Measurements from ENCODE around the gene ANKRD44. TPM values are rescaled to one million over a fixed set of nuclear protein-coding genes. Genes with fewer than 3 reads are reported as not detected.

ANKRD44 gene
- total RNA-seq, 2 experiments from 2014 or later: 223 to 283 TPM

- H3K4me1 Mint-ChIP-seq: peaks cover 36% of the 10 kb centered on the region
- H3K4me3 Mint-ChIP-seq: no peak overlapping the region
- DNase-seq: no peak
- POLR2A ChIA-PET: no interaction called here
- H3K9me3 Mint-ChIP-seq: no peaks in the 10 kb centered on the region
- no peak overlapping the region for H3K27ac Mint-ChIP-seq
- peaks cover 56% of the 10 kb centered on the region for H3K36me3 Mint-ChIP-seq (ENCODE audit: low read depth)
- CTCF ChIA-PET: interaction anchor here (0.6 to 1.8 kb wide), 4 partner anchors 9 to 125 kb away, joined by 3 to 5 read pairs (median 4); no protein-coding TSS in a partner anchor
- H3K27me3 Mint-ChIP-seq: no peaks in the 10 kb centered on the region
These were observed 130.7 kb downstream of the ANKRD44 start for GRCh38 chr2:197179744-197180498.

- CTCF ChIA-PET: interaction anchor here (0.6 to 1.3 kb wide), 3 partner anchors 8 to 281 kb away, joined by 3 to 5 read pairs (median 4); no protein-coding TSS in a partner anchor
- Mint-ChIP-seq H3K9me3 (no peaks in the 10 kb centered on the region), H3K27me3 (no peaks in the 10 kb centered on the region), H3K4me1 (peaks cover 24% of the 10 kb centered on the region), H3K4me3 (no peak overlapping the region), H3K27ac (no peak overlapping the region), H3K36me3 (ENCODE audit: low read depth) (peaks cover 36% of the 10 kb centered on the region)
- POLR2A ChIA-PET: no interaction called here
- DNase-seq: no peak
These were observed 134.1 kb downstream of the ANKRD44 start for GRCh38 chr2:197176522-197176921.

DNA sequence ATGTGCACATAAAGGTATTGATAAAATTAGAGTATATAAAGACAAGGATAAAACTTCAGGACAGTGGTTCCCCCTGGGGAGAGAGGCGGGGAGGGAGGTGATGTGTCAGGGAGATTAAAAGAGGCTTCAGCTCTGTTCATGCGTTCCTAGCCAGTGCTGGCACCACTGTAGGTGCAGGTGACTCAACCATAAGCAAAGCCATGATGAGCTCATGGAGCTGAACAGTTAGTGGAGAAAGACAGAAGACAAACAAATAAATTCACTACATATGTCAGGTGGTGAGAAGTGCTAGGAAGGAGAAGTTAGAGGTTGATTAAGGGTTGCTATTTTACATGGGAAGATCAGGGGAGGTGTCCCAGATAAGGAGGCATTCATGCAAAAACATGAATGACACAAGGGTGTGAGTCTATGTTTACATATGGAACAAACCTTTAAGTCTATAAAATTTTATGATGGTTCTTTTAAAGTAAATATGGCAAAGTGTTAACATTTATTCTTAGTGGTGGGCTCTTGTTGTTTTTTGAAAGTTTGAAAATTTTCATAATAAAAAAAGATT, 136.0 kb downstream of the ANKRD44 start:
- ChIA-PET POLR2A (no interaction called here), CTCF (interaction anchor here (0.5 kb wide), 1 partner anchor 82 kb away, joined by 4 read pairs; no protein-coding TSS in a partner anchor)
- no peak for DNase-seq

DNA sequence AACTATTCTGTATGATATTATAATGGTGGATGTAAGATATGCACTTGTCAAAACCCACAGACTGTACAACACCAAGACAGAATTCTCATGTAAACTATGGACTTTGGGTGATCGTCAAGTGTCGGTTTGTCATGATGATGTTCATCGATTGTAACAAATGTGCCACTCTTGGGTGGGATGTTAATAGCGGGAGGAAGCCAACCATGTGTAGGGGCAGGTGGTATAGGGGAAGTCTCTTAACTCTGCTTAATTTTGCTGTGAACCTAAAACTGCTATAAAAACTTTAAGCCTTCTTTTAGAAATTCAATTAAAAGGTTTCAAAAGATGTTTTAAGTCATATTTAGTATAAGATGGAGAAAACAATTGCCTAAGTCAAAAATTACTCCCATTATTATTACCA, 139.0 kb downstream of the ANKRD44 start:
- ChIA-PET CTCF (no interaction called here), POLR2A (no interaction called here)

More for the DNA sequence above, 136.0 kb downstream of the ANKRD44 start:
- Mint-ChIP-seq H3K4me1 (peaks cover 32% of the 10 kb centered on the region), H3K9me3 (no peaks in the 10 kb centered on the region), H3K36me3 (ENCODE audit: low read depth) (peaks cover 26% of the 10 kb centered on the region), H3K4me3 (no peak overlapping the region), H3K27ac (no peak overlapping the region), H3K27me3 (no peaks in the 10 kb centered on the region)

GRCh38 chr2:197170208-197170607, 140.4 kb downstream of the ANKRD44 start:
- H3K27me3 Mint-ChIP-seq: no peaks in the 10 kb centered on the region
- H3K9me3 Mint-ChIP-seq: no peaks in the 10 kb centered on the region
- ChIA-PET CTCF (interaction anchor here (0.6 to 2.5 kb wide), 4 partner anchors 9 to 86 kb away, joined by 3 to 8 read pairs (median 6); no protein-coding TSS in a partner anchor), POLR2A (no interaction called here)
- no peak for DNase-seq
- H3K4me1 Mint-ChIP-seq: peaks cover 50% of the 10 kb centered on the region
- no peak overlapping the region for H3K27ac Mint-ChIP-seq
- H3K36me3 Mint-ChIP-seq (ENCODE audit: low read depth): peaks cover 27% of the 10 kb centered on the region
- no peak overlapping the region for H3K4me3 Mint-ChIP-seq

More for the DNA sequence above, 139.0 kb downstream of the ANKRD44 start:
- no peaks in the 10 kb centered on the region for H3K27me3 Mint-ChIP-seq
- H3K36me3 Mint-ChIP-seq (ENCODE audit: low read depth): peaks cover 25% of the 10 kb centered on the region
- H3K27ac Mint-ChIP-seq: no peak overlapping the region
- no peaks in the 10 kb centered on the region for H3K9me3 Mint-ChIP-seq
- peaks cover 49% of the 10 kb centered on the region for H3K4me1 Mint-ChIP-seq
- H3K4me3 Mint-ChIP-seq: no peak overlapping the region
- DNase-seq: no peak

DNA sequence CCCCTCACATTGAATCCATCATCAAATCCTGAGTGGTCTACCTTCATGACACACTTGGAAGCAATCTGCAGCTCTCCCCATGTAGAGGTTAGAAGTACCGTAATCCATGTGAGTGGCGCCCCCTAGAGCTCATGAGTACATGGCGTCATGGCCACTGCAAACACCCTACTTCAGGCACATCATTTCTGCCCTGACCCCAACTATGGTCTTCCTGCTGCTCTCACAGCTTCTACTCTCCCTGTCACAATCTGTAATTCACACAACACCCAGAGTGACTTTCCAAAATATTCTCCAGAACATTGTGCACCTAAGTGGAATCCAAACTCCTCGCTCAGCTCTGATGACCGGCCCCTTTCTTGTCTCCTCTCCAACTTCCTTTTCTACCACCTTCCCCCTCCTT, 141.9 kb downstream of the ANKRD44 start:
- Mint-ChIP-seq H3K27me3 (no peaks in the 10 kb centered on the region), H3K4me1 (peaks cover 52% of the 10 kb centered on the region), H3K4me3 (no peak overlapping the region), H3K27ac (peak overlapping the region; percentile 1), H3K9me3 (peaks cover 2% of the 10 kb centered on the region), H3K36me3 (ENCODE audit: low read depth) (peaks cover 28% of the 10 kb centered on the region)
- DNase-seq: peak; percentile 74
- ChIA-PET CTCF (interaction anchor here (0.5 to 2.5 kb wide), 15 partner anchors 9 to 135 kb away, joined by 3 to 8 read pairs (median 4); no protein-coding TSS in a partner anchor), POLR2A (interaction anchor here (0.6 kb wide), 1 partner anchor 55 kb away, joined by 3 read pairs; no protein-coding TSS in a partner anchor)

GRCh38 chr2:197167608-197168314, 142.8 kb downstream of the ANKRD44 start:
- Mint-ChIP-seq H3K27ac (peak overlapping the region; percentile 10), H3K4me1 (peaks cover 60% of the 10 kb centered on the region), H3K27me3 (no peaks in the 10 kb centered on the region), H3K36me3 (ENCODE audit: low read depth) (peaks cover 31% of the 10 kb centered on the region), H3K9me3 (peaks cover 2% of the 10 kb centered on the region), H3K4me3 (no peak overlapping the region)
- CTCF ChIA-PET: interaction anchor here (0.8 to 2.1 kb wide), 9 partner anchors 9 to 132 kb away, joined by 3 to 7 read pairs (median 4); no protein-coding TSS in a partner anchor
- POLR2A ChIA-PET: no interaction called here
- no peak for DNase-seq

DNA sequence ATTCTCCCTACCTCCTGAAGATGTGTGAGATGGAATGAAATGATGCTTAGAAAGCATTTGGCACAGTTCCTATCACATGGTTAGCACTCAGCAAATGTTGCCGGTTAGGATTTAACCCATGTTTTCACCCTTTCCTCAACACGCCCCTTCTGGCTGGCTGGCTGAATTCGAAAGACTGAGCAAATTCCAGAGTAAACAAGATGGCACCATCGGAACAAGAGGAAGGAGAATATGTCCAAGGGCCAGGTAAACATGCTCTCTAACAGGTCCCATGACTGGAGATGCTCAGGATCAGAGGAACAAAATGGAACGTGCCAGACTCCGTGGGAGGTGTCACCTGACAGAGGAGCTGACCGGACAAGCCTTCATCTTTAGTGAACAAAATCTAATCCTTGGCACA, 145.6 kb downstream of the ANKRD44 start:
- Mint-ChIP-seq H3K27ac (no peak overlapping the region), H3K9me3 (peaks cover 2% of the 10 kb centered on the region), H3K27me3 (no peaks in the 10 kb centered on the region), H3K36me3 (ENCODE audit: low read depth) (peaks cover 33% of the 10 kb centered on the region), H3K4me1 (peaks cover 72% of the 10 kb centered on the region), H3K4me3 (no peak overlapping the region)
- no peak for DNase-seq
- POLR2A ChIA-PET: no interaction called here
- CTCF ChIA-PET: interaction anchor here (1.0 kb wide), 1 partner anchor 51 kb away, joined by 3 read pairs; no protein-coding TSS in a partner anchor

DNA sequence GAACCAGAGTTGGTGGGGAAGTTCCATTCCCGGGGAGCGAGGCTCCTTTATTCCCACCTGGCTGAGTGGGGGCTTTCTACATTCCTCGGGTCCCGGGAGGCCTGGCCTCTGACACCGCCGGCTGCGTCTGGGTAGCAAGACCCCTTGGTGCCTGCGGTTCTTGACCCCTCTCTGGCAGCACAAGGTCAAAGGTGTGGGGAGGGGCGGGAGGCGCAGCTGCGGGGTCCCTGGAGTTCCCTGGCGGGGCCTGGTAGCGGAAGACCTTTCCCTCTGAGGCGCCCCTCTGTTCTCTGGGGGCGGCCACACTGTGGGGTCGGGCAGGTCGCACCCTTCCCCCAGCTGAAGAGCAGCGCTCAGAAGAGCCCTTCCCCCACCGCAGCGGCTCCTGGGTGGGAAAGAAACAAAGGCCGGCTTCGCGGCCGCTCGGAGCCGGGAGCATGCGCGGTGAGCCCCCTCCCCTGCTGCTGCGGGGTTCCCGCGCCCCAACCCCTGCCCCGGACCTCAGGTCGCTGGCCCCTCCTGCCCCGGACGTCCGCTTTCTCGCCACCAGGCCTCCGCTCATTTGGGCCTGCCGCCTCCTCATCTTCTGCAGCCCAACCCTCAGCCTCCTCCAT, 146.3 kb downstream of the ANKRD44 start:
- ChIA-PET POLR2A (no interaction called here), CTCF (no interaction called here)
- DNase-seq: no peak
- peak overlapping the region; percentile 65 for H3K27ac Mint-ChIP-seq
- H3K36me3 Mint-ChIP-seq (ENCODE audit: low read depth): peaks cover 34% of the 10 kb centered on the region
- H3K9me3 Mint-ChIP-seq: peaks cover 2% of the 10 kb centered on the region
- no peak overlapping the region for H3K4me3 Mint-ChIP-seq
- H3K4me1 Mint-ChIP-seq: peaks cover 76% of the 10 kb centered on the region
- no peaks in the 10 kb centered on the region for H3K27me3 Mint-ChIP-seq

DNA sequence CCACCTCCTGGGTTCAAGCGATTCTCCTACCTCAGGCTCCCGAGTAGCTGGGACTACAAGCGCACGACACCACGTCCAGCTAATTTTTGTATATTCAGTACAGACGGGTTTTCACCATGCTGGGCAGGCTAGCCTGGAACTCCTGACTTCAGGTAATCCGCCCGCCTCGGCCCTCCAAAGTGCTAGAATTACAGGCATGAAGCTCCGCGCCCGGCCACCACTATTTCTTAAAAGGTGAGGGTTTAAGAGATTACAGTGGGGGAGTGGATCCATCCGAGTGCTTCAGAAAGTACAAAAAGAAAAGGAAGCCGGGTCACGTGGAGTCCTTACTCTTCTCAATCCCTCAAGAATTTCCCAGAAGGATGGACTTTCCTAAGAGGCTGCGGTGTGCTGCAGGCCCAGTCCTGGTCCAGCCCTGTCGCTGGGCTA, 146.9 kb downstream of the ANKRD44 start:
- ChIA-PET POLR2A (no interaction called here), CTCF (no interaction called here)
- H3K9me3 Mint-ChIP-seq: peaks cover 2% of the 10 kb centered on the region
- DNase-seq: no peak
- H3K27ac Mint-ChIP-seq: no peak overlapping the region
- no peak overlapping the region for H3K4me3 Mint-ChIP-seq
- no peaks in the 10 kb centered on the region for H3K27me3 Mint-ChIP-seq
- peaks cover 39% of the 10 kb centered on the region for H3K36me3 Mint-ChIP-seq (ENCODE audit: low read depth)
- H3K4me1 Mint-ChIP-seq: peaks cover 76% of the 10 kb centered on the region

DNA sequence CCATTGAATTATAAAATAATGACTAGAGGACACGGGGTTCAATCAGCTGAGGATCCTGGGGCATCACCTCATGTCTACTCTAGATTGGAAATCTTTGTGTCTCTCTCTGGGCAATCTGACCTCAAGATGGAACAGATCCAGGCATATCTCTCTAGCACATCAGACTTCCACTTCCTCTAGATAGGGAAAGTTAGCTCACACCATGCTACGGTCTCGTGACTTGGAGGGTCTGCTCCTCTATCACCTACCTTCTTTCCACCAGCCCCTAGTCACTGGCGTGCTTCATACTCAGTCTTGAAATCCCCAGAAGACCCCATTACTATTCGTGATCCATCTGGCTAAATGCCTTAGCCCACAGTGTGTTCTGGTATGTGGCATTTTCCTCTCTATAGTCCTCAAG, 148.8 kb downstream of the ANKRD44 start:
- peaks cover 4% of the 10 kb centered on the region for H3K9me3 Mint-ChIP-seq
- ChIA-PET CTCF (interaction anchor here (1.1 kb wide), 1 partner anchor 25 kb away, joined by 3 read pairs; no protein-coding TSS in a partner anchor), POLR2A (interaction anchor here (0.5 kb wide), 1 partner anchor 22 kb away, joined by 3 read pairs; no protein-coding TSS in a partner anchor)
- peaks cover 45% of the 10 kb centered on the region for H3K36me3 Mint-ChIP-seq (ENCODE audit: low read depth)
- DNase-seq: no peak
- H3K4me1 Mint-ChIP-seq: peaks cover 72% of the 10 kb centered on the region
- H3K27ac Mint-ChIP-seq: no peak overlapping the region
- no peak overlapping the region for H3K4me3 Mint-ChIP-seq
- no peaks in the 10 kb centered on the region for H3K27me3 Mint-ChIP-seq

- ChIA-PET CTCF (interaction anchor here (1.0 kb wide), 1 partner anchor 9 kb away, joined by 3 read pairs; no protein-coding TSS in a partner anchor), POLR2A (no interaction called here)
- Mint-ChIP-seq H3K27me3 (no peaks in the 10 kb centered on the region), H3K36me3 (ENCODE audit: low read depth) (peaks cover 40% of the 10 kb centered on the region), H3K9me3 (peaks cover 7% of the 10 kb centered on the region), H3K4me1 (peaks cover 70% of the 10 kb centered on the region), H3K27ac (peak overlapping the region; percentile 10), H3K4me3 (no peak overlapping the region)
- DNase-seq: no peak
These were observed 150.8 kb downstream of the ANKRD44 start for GRCh38 chr2:197159661-197160211.

Measured in activated CD4-positive, alpha-beta T cell treated with anti-CD3 and anti-CD28 coated beads, Interleukin-2, amount 10 ng/mL, durations not matched to agents 7 days and 5 days (primary cell).